Measurements from ENCODE around the gene CIROP.

CIROP gene, protein sequence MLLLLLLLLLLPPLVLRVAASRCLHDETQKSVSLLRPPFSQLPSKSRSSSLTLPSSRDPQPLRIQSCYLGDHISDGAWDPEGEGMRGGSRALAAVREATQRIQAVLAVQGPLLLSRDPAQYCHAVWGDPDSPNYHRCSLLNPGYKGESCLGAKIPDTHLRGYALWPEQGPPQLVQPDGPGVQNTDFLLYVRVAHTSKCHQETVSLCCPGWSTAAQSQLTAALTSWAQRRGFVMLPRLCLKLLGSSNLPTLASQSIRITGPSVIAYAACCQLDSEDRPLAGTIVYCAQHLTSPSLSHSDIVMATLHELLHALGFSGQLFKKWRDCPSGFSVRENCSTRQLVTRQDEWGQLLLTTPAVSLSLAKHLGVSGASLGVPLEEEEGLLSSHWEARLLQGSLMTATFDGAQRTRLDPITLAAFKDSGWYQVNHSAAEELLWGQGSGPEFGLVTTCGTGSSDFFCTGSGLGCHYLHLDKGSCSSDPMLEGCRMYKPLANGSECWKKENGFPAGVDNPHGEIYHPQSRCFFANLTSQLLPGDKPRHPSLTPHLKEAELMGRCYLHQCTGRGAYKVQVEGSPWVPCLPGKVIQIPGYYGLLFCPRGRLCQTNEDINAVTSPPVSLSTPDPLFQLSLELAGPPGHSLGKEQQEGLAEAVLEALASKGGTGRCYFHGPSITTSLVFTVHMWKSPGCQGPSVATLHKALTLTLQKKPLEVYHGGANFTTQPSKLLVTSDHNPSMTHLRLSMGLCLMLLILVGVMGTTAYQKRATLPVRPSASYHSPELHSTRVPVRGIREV

DNA sequence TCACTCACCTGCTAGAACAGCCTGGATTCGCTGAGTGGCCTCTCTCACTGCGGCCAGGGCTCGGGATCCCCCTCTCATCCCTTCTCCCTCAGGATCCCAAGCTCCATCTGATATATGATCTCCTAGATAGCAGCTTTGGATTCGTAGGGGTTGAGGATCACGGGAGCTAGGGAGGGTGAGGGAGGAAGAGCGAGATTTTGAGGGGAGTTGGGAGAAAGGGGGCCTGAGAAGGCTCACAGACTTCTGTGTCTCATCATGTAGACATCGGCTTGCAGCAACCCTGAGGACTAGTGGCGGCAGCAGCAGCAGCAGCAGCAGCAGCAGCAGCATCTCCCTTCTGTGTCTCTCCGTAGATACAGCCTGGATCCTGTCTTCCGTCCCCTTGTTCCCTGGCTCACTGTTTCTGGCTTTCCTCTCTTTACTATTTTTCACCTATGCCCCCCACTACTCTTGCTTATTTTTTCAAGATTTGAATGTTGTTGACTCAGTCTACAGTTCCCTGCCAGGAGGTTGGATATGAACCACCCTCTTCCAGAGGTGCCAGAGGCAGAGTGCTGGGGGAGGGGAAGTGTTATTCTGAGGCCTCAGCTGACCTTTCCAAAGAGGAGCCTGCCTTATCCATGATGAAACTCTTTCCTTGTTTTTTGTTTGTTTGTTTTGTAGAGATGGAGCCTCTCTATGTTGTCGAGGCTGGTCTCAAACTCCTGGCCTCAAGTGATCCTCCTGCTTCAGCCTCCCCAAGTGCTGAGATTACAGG lies at the start of gene CIROP:
CIROP (minus strand) TSS at position 399 of the 757 bp plus-strand sequence; CDS start at position 330, 69 bp downstream.
- DNase-seq, result no peak

DNA sequence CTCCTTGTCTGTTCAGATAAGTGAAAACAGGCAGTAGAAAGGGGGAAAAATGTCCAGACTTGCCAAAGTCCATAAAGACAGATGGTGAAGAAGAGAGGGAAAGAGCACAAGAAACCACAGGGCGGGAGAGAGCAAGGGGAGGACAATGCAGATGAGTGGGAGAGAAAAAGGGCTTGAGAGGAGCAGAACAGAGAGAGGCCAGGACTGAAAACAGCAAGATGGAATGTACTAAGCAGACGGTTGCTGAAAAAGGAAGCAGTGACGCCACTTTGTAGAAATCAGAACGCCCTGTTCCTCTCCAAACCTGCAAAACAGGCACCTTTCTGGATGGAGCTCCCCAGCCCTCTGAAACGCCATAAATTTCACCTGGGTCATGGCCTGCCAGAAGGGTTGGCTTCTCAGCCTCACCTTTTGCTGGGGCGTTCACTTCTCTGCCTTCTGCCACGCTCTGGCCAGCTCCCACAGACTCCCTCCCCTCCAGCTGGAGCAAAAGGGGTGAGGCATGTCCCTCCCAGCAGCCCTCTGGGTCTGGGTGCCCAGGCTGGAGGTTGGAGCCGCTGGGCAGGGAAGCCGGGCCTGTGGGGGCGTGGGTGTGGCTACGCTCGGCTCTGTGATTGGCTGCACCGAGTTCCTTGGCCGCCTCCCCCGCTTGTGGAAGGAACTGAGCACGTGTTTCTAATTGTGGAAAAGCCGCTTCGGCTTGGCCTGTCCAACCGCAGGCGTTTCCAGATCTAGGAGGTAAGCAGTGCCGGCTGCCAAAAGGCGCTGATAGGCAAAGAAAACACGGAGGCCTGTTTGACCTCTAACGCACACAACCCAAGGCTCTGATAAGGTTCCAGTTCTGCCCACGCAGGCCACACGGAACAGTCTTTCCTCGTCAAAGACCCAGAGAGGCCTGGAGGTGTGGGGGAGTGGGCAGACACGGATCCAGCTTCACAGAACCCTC lies 49.3 kb upstream of the CIROP start:
- DNase-seq, result peak; percentile 42

DNA sequence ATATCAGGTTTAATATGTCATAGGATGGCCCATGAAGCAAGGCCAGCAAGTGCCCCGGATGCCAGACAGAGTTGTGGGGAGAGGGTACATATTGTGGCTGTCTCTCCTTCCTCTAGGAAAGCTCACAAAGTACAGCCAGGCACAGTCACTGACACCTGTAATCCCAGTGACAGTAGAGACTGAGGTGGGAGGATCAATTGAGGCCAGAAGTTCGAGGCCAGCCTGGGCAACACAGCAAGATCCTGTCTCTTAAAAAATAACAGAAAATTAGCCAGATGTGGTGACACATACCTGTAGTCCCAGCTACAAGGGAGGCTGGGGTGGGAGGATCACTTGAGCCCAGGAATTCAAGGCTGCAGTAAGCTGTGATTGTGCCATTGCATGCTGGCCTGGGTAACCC lies 46.6 kb upstream of the CIROP start:
- no peak for DNase-seq

DNA sequence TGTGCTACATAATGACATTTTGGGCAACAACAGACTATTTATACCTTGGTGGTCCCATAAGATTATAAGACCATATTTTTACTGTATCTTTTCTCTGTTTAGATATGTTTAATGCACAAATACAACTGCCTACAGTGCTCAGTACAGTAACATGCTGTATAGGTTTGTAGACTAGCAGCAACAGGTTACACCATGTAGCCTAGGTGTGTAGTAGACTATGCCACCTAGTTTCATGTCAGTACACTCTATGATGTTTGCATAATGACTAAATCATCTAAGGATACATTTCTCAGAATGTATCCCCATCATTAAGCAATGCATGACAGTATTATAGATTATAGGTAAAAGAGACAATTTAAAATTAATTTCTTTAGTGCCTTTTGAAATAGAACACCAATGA lies 45.0 kb upstream of the CIROP start:
- DNase-seq, result no peak

DNA sequence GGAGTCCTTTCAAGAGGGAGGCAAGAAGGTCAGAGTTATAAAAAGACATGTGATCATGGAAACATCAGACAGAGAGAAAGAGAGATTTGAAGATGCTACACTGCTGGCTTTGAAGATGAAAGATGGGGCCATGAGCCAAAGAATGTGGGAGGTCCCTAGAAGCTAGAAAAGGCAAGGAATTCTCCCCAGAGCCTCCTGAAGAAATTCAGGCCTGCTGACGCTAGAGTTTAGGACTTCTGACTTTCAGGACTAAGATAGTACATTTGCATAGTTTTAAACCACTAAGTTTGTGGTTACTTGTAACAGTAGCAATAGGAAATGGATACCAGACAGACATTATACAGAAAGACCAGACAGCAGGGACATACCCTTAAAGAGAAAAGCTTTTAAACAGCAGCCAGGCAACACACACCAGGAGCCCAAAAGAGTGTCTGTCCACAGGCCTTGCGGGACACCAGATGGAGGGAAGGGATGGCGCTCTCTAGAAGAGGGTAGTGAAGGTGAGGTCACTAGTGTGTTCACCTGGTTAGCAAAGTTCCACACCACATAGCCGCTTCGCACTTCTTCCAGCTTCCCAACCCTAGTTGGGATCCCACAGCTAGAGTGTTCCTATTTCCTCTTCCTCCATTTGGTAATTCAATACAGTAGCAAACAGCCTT lies 43.9 kb upstream of the CIROP start:
- no peak for DNase-seq

DNA sequence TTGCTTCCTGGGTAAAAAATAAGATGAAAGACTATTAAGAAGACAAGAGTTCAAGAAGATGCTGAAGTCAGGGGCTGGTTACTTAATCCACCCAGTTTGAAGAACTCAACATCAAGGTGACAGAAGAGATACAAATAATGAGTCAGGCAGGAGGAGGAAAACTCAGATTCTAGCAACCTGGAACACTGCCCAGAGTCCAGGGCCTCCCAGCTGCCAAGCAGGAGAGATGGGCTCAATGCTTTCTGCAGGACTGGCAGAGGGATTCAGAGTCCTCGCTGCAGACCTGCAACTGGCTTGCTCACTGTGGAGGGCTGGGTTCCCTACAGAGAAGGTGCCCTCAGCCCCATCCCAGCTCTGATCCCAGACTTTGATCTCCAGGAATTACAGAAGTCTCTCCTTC lies 42.9 kb upstream of the CIROP start:
- no peak for DNase-seq

DNA sequence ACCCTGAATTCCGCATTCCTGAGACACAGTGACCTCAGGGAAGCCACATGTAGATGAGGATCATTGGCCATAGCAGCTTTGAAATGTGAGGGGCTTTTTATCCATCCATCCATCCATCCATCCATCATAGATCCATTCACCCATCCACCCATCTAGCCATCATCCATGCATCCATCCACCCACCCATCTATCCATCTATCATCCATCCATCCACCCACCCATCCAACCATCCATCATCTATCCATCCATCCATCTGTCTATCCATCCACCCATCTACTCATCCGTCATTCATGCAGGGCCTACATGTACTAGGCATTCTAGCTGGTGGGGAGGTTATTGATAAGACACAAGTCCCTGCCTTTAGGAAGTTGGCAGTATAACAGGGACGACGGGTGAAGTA lies 42.2 kb upstream of the CIROP start:
- DNase-seq, result no peak

DNA sequence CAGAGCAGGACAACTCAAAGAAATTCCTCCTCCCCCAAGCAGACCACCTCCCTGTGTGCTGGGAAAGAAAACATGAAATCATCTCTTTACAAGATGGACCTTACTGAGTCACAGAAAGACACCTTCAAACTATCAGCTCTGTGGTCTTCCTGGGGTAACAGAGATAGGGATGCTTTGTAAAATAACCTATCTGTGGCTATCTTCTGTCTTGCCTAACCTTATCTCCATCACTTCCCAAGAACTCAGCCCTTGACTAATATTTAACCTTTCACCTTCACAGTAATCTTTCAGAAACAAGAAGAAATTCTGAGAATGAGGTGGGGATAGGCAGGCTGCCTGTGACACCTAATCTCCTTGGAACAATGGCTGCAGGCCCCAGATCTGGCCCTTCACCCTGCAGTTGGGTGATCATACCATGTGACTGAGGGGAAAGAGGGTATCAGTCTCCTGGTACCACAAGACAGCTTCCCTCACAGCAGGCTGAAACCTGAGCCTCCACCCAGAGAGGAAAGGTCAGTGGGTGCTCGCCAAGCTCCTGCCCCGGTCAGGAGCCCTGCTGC lies 41.6 kb upstream of the CIROP start:
- DNase-seq, result no peak

DNA sequence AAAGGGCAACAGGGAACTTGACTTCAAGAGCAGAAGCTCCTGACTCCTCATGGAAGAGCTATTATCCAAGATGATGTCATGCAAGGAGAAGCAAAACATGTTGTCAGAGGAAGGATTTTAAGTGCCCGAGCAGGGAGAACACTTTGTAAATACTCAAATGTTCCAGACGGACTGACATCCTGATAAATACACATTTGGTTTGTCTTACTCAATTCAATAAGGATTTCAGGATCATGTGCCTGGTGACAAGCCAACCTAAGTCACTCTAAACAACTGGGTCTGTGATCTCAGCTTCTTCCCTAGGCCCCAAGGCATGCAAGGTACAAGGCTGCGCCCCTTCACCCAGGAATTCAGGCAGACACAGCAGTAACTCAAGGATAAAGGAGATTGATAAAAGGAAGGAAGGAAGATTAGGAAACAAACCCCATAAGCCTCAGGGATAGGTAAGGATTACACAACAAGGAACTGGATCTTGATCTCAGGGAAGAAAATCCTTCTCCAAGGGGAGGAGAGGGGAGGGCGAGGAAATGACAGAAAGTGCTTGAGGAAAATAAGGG lies 41.1 kb upstream of the CIROP start:
- DNase-seq, result no peak

DNA sequence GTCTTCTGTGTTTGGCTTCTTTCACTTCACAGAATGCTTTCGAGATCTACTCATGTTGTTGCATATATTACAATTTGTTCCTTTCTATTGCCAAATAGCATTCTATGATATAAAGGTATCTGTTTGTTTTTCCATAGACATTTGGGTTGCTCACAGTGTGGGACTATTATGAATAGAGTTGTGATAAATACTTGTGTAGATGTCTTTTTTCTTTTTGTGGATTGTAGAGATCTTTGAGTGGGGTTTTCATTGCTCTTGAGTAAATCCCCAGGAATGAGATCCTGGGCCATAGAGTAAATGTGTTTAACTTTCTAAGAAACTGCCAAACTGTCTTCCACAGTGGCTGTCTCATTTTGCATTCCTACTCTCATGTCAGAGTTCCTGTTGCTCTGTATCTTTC lies 39.1 kb upstream of the CIROP start:
- no peak for DNase-seq

DNA sequence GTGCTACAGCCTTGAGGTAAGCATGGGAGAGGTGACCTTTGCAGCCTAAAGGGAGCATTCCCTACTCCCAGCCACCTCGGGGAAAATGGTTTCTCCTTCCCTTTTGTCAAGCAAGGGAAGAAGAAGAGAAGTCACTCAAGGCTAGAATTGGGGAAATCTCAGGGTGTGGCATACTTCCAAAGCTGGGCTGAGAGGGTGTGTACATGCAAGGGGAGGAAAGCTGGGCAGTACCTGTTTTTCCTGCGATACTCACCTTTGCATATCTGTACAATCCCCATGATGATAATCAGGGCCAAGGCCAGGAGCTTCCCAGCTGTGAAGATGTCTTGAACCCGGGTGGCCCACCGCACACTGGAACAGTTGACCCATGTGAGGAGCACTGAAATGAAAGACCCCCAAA lies 38.0 kb upstream of the CIROP start:
- no peak for DNase-seq

DNA sequence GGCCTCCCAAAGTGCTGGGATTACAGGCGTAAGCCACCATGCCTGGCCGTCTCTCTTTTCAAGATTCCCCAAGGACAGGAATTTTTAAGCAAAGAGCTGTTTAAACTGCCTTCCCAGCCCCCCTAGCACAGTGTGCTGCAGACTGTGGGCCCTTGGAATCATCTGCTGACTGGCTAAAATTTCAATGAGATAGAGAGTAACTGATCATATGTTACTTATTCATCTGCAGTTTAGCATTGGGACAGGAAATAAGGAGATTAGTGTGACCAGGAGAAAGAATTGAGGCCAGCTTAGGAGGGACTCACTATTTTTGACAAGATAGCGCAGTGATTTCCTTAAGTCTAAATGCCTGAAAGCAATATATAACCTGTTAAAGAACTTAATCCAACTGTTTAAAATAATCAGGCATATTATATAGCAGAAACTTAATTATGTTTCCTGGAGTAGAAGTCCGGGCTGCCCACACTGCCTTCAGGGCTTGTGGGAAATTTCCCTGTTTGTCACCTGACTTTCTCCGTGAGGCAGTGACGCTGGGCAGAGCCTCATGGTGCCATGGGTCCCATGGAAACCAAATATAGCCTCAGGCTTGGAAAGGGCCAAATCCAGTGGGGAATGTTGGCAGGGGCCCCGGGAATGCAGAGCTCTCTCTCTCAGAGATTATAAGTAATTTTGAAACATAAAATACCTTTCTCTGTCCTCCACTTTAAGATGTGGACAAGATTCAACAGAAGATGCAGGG lies 37.1 kb upstream of the CIROP start:
- no peak for DNase-seq

DNA sequence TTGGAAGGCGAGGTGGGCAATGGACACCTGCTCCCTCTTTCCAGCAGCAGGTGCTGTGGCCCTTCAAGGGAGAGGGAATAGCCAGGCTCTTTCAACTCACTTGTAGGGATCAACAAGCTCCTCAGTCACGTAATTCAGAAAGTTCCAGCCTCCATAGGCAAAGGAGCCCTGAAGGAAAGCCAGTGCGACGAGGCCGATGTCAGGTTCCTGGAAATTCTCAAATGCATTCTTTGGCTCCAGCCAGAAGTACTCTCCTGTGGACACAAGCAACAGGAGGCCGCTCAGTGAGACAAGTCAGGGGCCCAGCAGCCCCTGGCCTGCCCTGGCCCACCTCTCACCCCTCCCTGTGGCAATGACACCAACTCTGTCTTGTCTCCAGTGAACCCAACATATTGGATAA lies 35.6 kb upstream of the CIROP start:
- no peak for DNase-seq

DNA sequence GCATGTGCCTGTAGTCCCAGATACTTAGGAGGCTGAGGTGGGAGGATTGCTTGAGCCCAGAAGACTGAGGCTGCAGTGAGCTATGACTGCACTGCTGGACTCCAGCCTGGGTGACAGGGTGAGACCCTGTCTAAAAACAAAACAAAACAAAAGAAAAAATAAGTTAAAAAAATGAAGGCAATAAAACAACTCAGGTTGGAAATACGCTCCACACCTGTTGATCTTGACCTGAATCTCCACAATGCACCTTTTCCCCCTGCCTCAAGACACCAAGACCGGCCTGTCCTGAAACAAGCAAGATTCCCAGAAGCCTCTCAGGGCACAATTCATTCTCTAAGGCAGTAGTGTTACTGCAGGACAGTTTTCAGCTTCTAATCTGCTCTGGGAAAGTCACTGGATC lies 35.1 kb upstream of the CIROP start:
- no peak for DNase-seq

DNA sequence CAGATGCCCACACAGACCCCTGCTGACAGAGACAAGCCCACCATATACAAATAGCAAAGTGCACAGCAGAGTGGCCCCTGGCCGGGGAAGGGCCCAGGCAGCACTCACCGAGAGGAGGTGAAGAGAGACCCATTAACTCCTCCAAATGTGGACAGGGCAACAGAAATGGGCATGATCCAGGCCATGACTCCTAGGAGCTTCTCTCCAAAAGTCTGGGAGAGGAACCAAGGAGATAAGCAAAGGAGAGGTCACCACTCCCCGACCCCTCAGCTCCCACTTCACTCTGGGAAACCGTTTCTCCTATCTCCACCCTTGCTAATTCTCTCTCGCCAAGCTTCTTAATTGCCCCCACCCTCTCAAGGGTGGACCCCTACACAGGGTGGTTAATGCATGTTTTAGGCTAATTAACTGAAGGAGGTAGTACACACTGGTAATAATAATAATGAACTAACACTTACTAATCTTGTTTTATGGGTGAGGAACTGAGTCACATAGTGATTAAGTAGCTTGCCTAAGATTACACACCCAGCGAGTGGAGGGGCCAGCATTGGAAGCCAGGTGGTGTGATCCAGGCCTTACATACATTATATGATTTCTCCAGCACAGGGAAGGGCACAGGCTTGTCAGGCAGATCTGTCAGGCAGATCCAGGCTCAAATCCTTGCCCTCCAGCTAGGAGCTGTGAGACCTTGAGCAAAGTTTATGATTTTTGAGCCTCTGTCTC lies 33.2 kb upstream of the CIROP start:
- DNase-seq, result no peak

DNA sequence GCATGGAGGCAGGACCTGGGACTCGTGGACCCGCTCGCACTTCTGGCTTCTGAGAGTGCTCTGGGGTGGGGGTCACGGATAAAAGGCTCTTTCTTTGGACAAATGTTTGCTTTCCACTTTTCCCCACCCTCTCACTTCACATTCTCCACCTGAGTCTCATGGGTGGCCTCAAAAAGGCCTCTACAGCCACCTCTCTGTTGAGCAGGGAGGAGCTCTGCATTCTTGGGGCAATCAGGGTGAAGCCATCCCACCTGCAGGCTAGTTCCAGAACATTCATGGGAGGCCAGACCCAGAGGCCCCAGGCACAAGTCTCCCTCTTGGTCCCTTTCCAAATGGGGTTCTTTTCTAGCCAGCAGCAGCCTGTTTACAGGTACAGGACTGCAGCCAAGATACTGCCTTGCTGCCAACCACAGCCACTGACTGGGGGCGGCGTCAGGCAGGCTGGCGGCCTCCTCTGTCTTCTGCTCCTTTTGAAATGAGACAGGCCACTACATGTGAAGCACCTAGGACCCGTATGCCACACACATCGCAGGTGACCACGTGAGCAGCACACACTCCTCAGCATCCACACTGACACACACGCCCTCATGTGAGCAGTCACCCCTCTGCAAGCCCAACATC lies 32.5 kb upstream of the CIROP start:
- DNase-seq, result no peak

DNA sequence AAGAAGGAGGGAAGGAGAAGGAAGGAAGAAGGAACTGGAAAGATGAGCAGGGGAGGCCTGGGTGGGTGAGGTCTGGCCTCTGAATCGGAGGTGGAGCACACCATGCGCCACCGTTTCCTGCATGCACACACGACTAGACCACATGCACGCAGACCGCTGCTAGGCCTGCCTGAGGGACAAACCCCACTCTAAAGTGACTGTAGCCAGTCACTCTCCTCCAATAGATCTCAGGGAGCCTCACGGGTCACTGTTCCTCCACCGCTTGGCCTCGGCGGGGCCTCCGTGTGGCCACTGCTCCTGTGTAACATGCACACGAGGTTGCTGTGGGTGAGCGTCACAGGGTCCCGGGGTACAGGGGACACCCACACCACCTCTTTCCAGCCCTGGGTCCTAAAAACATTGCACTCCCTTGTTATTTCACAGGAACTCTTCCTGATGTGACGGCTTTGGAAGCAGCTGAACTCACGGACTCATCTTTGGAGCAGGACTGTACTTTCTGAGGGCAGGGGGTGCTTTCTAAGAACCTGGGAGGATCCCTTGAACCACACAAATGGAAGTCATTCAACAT lies 31.9 kb upstream of the CIROP start:
- DNase-seq, result no peak

DNA sequence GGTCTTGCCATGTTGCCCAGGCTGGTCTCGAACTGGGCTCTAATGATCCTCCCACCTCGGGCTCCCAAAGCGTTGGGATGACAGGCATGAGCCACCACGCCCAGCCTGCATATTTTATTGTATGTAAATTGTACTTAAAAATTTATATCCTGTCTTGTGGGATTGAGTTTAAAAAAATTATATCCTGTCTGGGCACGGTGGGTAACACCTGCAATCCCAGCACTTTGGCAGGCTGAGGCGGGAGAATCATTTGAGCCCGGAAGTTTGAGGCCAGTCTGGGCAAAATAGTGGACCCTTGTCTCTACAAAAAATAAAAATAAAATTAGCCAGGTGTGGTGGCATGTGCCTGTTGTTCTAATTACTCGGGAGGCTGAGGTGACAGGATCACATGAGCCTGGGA lies 28.2 kb upstream of the CIROP start:
- no peak for DNase-seq

DNA sequence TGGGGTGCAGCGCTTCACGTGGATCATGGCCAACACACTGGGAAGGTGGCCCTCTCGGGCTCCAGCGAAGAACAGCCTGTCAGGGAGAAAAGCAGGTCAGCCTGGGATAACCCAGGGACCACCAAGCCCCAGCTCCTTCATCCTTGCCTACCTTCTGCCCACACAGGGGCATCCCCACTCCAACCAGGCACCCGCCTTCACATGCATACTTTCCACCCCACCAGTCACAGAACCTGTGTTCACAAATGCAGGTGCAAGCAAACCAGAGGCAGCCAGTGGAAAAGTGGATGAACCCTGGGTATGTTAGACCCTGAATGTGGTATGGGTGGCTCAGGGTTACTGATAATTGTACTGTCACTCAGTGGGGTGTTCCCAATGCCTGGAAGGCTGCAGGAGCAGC lies 26.7 kb upstream of the CIROP start:
- DNase-seq, result no peak

All from suppressor macrophage treated with lipopolysaccharide for 4 hours (primary cell).